Activated T-cell treated with anti-CD3 and anti-CD28 coated beads, Interleukin-2, amount 50 U/mL, for 48 hours (primary cell): ENCODE measurements around the gene ERICH6B.

Experiments
- DNase-seq, 2 experiments: peaks; one replicate each; pipeline ENCODE4 v3.0.0-alpha.2; 2020

The ERICH6B gene

GRCh38 chr13:45540864-45541263 is 74.7 kb downstream of the ERICH6B start:
- DNase-seq: no peak

GRCh38 chr13:45540195-45540594 is 75.3 kb downstream of the ERICH6B start:
- DNase-seq: no peak

GRCh38 chr13:45538382-45538781 is 77.2 kb downstream of the ERICH6B start:
- no peak for DNase-seq

- DNase-seq: no peak
Observed at GRCh38 chr13:45537516-45537915, 78.0 kb downstream of the ERICH6B start.

GRCh38 chr13:45536224-45536623 is 79.3 kb downstream of the ERICH6B start:
- DNase-seq: no peak

GRCh38 chr13:45534604-45535003 is 80.9 kb downstream of the ERICH6B start:
- DNase-seq: no peak

- DNase-seq: no peak
Observed at GRCh38 chr13:45529758-45530157, 85.8 kb downstream of the ERICH6B start.

- DNase-seq: no peak
Observed at GRCh38 chr13:45527699-45528462, 87.7 kb downstream of the ERICH6B start.

GRCh38 chr13:45522571-45522970 is 93.0 kb downstream of the ERICH6B start:
- no peak for DNase-seq

- DNase-seq: no peak
Observed at GRCh38 chr13:45521297-45521696, 94.2 kb downstream of the ERICH6B start.

GRCh38 chr13:45519493-45519892 is 96.0 kb downstream of the ERICH6B start:
- DNase-seq: no peak

- DNase-seq: no peak
Observed at GRCh38 chr13:45518525-45519245, 96.9 kb downstream of the ERICH6B start.

- no peak for DNase-seq
Observed at GRCh38 chr13:45516757-45517156, 98.8 kb downstream of the ERICH6B start.

GRCh38 chr13:45512098-45512496 is 103.4 kb downstream of the ERICH6B start:
- no peak for DNase-seq

GRCh38 chr13:45511310-45512097 is 104.0 kb downstream of the ERICH6B start:
- DNase-seq: no peak

GRCh38 chr13:45510672-45511071 is 104.9 kb downstream of the ERICH6B start:
- no peak for DNase-seq

GRCh38 chr13:45508776-45509175 is 106.8 kb downstream of the ERICH6B start:
- no peak for DNase-seq

- DNase-seq: no peak
Observed at GRCh38 chr13:45506811-45507210, 108.7 kb downstream of the ERICH6B start.

- DNase-seq: no peak
Observed at GRCh38 chr13:45503658-45504057, 111.9 kb downstream of the ERICH6B start.

GRCh38 chr13:45501175-45501526 is 114.4 kb downstream of the ERICH6B start:
- DNase-seq: no peak

GRCh38 chr13:45500492-45501174 is 114.9 kb downstream of the ERICH6B start:
- DNase-seq: no peak

- no peak for DNase-seq
Observed at GRCh38 chr13:45496942-45497341, 118.6 kb downstream of the ERICH6B start.

GRCh38 chr13:45492538-45492937 is 123.0 kb downstream of the ERICH6B start:
- no peak for DNase-seq
